HG03025 (cell line): ENCODE data around the gene GTPBP4.
"Not testable (repeated sequence)": the region's sequence is repeated elsewhere in the genome, so short reads cannot be mapped to it uniquely, and the experiment has no call there.

Source experiments
- ATAC-seq: cut with Tn5 transposase; IDR thresholded peaks from one replicate; pipeline ENCODE4 v1.9.1; 2021; ENCODE audit warnings: mild to moderate bottlenecking, moderate library complexity; ENCODE audit not compliant: unreplicated experiment, low FRiP score

The GTPBP4 gene

DNA sequence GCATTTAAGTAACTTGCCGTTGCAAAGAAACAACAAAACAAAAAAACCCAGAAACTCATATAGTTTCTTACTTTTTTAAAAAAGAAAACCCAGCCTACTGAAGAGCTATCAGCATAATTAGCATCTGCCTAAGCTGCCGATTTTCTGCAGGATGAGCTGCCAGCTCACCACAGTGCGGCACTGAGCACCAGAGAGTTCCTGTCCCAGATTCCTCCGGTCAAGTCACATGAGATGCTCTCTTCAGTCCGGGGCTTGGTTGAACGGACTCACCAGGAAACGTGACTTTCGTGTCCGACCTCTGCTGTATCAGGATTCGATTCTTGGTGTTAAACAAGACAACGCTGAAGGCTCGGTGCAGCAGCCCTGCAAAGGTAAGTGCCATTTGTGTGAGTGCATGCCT, 34.2 kb downstream of the GTPBP4 start:
- no peak for ATAC-seq

DNA sequence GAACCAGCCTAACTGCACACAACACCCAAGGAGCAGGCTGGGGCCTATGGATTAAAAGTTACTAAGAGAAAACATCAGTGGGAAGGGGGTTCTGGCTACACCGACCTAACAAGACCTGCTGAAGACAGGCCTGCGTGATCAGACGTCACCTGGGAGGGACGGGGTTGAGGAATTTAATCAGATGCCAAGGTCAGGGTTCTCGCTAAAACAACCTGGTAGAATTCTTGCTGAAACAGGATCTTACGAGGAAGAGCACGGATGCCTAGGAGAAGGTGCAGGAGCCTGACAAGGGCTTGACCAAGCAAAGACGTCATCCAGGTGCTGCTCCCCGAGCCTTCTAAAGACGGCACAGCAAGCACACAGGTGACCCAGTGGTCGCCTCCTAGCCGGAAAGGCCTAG, 35.9 kb downstream of the GTPBP4 start:
- no peak for ATAC-seq

DNA sequence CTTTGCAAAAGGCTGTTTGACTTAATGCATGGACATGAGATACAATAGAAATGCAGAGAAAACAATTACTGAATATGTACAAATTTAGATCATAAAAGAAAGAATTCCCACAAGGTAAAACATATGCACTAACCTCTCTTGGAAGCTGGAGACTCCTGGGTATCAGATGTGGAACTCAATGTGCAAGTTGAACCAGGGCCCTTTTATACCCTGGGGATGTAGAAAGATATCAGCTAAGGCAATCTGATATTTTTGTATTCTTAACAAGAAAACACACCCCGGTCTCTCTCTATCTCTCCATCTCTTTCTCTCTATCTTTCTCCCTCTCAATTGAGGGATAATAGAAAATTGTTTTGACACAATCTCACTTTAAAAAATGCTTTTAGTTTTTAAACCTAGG, 37.4 kb downstream of the GTPBP4 start, which contains the start of gene IDI2:
Gene IDI2, minus strand, starts transcription at position 177 of the 400 bp plus-strand sequence. CDS start 1,136 bp downstream, outside the sequence.
- no peak for ATAC-seq

DNA sequence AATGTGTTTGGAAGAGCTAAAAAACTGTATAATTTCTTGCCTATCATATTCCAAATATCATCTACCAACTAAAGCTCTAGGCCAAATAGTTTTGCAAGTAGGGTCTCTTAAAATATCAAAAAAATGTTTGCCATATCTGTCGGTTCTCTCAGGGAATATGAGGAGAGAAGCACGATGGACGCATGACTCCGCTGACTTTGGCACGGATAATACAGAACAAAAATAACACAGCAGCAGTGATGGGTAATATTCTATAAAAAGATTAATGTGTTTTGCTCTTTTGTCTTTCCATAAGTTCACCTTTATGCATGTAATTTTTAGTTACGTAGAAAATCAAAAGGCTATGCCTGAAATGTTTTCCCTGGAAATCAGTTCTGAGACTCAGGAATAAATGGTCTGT, 38.3 kb downstream of the GTPBP4 start:
- ATAC-seq: no peak

DNA sequence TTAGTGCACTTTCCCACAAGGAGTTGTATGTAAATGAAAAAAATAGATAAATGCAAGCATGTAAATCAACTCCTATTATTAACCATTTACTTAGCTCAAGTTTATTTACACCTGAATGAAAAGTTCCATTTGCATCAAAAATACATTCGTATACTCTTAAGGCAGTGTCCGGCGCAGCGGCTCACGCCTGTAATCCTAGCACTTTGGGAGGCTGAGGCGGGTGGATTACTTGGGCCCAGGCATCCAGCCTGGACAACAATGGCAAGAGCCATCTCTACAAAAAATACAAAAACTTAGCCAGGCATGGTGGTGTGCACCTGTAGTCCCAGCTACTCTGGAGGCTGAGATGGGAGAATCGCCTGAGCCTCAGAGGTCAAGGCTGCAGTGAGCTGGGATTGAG, 41.6 kb downstream of the GTPBP4 start:
- no peak for ATAC-seq

DNA sequence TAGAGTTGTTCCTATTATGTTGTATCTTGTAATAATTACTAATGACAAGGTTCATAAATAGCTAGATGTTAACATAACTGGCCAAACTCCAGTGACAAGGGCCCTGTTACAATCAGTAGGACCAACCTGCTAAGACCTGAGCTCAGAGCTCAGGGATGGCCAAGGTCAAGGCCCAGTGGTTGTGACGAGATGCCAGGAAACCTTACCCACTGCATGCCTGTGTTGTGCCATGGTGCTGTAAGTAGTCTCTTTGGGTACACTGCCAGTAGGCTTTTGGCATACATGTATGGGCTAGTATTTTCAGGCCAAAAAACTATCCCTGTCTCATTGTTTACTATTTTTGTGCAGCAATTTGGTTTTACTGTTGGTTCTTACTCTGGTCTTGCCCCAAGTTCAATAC, 45.4 kb downstream of the GTPBP4 start:
- no peak for ATAC-seq

DNA sequence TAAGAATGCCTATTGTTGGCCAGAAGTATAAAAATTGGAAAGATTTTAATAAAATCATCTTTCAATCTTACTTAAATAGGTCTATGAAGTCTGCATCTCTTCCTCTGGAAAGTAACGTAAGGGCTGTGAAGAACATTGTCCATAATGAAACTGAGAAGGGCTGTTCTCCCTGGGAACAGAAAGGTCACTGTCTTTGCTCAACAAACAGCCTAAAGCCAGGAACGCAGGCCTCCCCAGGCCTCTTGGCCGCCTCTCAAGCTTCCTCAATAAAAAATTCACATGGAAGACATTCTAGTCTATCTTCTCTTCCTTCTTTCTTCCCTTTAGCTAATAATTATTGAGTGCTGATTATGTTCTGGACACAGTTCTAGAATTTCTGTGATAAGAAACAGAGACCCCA, 46.5 kb downstream of the GTPBP4 start:
- no peak for ATAC-seq

DNA sequence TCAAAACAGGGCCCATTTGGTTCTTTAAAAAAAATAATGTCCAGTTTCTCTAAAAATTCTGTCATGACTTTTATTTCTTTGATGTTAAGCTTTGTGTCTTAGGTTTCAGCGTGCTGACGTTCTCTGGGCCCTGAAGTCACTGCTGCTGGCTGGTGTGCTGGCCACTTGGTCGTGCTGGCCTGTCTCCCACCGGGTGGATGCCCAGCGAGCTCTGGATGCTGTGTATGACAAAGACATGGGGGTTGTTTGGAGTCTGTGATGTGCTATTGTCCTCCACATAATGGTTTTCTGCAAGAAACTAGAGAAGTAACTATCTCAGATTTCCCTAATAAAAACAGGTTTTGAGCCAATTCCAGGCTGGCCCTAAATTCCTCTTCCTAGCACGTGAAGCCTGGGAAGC, 47.0 kb downstream of the GTPBP4 start:
- no peak for ATAC-seq

DNA sequence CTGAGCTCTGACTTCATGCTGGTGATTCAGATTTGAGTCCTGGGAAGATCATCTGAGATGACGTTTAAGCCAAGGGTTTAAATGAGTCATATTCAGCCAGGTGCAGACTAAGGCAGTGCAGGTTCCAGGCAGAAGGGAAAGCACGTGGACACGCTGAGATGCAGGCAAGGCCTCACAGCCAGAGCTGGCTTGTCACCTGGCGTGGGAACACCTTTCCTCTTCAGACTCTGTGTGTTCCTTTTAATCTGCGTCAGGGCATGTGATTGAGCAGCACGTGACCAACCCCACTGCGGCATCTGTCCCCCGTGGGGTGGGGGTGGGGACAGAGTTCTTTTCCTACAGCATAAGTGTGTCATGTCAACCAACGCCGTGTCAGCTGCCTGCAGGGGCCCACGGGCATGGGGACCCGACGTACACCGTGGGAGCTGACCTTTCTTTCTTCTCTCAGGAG, 48.1 kb downstream of the GTPBP4 start:
- peak; percentile 64 for ATAC-seq

DNA sequence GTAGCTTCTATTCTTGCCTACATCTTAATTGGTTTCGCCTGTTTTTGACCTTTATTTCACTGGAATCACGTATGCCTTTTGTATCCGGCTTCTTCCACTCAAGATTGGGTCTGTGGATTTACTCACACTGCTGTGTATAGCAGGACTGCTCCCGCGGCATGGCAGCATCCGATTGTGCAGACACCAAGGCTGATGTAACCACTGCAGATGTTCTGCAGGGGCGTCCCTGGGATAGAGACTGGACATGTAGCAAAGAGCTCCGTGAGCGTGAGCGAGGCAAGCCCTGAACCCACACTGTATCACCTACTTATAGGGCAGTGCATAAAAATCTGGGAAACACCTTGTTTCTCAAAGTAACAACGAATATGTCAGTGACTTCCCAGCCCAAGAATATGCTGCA, 48.9 kb downstream of the GTPBP4 start:
- ATAC-seq: no peak

DNA sequence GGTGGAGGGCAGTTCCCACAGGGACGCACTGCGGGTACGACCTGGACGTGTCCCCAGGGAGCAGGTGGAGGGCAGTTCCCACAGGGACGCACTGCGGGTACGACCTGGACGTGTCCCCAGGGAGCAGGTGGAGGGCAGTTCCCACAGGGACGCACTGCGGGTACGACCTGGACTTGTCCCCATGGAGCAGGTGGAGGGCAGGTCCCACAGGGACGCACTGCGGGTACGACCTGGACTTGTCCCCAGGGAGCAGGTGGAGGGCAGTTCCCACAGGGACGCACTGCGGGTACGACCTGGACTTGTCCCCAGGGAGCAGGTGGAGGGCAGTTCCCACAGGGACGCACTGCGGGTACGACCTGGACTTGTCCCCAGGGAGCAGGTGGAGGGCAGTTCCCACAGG, 50.5 kb downstream of the GTPBP4 start:
- not testable (repeated sequence) for ATAC-seq

DNA sequence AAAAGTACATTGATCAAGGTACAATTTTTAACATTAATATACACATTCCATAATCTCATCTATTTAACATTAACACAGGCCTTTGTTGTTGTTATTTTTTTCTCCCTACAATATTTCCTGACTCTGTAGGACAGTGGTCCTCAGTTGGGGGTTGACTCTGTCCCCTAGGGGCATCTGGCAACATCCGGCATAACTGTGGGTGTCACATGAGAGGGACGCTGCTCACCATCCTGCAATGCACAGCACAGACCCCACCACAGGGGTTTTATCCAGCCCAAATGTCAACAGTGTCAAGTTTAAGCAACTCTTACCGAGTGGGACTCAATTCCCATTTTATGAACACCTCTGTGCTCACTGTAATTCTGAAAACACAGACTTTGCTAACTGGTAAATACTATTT, 51.9 kb downstream of the GTPBP4 start:
- ATAC-seq: no peak

DNA sequence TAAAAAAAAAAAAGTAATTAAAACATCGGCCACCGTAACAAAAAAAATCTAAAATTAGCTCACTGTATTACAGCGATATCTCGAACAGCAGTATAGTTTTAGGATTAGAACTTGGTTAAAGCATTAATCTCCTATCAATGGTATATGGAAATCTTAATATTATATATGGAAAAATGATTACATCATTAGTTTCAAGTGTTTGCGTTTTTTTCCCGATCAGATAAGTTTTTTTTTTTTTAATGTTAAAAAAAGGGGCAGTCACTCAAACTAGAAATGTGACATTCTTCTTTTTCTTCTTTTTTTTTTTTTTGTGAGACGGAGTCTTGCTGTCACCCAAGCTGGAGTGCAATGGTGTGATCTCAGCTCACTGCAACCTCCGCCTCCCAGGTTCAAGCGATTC, 53.3 kb downstream of the GTPBP4 start:
- ATAC-seq: no peak

DNA sequence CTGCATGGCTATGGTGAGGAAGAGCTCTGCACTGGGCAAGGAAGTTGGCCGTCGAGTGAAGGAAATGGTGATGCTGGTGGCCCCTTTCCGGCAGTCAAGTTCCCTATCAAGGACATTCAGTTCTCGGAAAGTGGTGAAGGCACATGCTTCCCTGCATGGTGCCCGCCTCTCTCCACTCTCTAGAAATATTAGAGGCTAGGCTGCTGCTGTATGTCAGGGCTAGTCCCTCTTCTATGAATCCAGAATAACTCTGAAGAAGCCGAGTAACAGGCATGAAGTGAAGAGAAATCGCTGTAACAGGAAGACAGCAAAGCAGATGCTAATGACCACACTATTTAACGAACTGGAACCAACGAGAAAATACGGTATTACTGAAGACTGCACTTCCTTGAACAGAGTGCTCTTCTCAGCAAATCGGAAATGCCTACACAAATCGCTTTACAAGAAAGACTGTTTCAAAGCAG, 55.3 kb downstream of the GTPBP4 start:
- peak; percentile 43 for ATAC-seq

DNA sequence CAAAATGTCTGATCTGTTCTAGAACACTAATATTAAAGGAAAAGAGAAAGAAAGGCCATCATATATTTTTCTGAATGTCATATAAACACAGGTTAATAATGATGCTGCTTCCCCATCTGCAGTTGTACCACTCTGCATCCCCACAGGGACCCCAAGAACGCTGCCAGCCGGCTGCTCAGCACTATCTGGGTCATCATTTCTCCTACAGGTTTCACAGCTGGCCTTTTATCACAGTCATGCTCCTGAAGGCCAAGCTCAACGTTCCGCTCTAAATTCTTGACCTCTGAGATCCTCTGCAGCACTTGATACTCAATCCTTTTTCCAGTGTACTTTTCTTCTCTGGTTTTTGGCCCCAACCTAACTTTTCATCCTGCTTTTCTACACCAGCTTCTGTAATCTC, 55.9 kb downstream of the GTPBP4 start:
- ATAC-seq: no peak

DNA sequence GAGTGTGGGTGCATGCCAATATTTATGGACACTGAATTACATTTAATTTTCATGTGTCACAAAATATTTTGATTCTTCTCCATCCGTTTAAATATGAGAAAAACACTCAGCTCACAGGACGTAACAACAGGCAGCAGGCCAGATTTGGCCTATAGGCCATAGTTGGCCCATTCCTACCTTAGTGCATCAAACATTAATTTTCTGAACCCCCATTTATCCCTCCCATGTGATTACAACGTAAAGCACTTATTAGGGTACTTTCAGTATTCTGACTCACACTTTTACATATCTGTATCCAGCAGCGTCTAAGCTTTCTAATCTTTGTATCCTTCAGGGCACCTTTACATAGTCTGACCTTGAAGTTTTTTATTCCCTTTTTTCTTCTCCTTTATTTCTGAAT, 56.7 kb downstream of the GTPBP4 start:
- ATAC-seq: no peak

DNA sequence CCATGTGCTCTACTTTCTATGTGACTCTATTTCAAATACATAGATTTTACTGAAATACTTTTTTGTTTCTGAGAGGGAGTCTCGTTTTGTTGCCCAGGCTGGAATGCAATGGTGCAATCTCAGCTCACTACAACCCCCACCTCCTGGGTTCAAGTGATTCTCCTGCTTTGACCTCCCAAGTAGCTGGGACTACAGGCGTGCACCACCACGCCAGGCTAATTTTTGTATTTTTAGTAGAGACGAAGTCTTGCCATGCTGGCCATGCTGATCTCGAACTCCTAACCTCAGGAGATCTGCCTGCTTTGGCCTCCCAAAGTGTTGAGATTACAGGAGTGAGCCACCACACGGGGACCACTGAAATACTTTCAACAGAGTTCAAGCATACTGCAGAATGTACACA, 57.2 kb downstream of the GTPBP4 start:
- no peak for ATAC-seq

DNA sequence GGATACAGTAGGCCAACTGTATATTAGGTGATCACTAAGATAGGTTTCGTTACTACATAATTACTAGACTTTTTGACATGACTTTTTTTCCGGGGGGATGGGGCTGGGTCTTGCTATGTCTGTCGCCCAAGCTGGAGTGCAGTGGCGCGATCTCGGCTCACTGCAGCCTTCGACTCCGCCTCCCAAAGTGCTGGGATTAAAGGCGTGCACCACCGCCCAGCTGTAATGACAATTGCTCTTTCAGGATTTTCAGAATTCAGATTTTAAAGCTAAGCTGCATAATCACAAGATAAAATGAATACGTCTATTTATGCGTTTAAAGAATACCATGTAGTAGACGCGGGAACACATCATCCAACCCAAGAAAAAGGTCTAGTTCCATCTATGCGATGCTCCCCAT, 59.7 kb downstream of the GTPBP4 start:
- no peak for ATAC-seq

DNA sequence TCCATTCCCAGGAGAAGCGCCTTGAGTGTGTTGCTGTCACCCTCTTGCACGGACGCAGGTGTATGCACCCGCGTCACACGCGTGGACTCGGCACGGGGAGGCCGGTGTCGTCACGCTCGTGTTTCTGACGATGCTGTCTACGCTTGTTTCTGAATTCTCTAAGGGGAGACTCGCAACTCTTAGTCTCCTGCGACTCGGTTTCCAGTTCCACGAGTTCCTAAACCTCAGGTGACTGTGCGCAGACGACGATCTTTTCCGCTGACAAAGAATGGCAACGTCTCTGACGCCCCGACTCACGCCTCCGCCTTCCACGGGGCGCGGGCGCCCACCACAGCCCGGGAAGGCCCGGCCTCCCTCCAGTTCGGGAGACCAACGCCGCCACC, 60.1 kb downstream of the GTPBP4 start:
- peak; percentile 22 for ATAC-seq

DNA sequence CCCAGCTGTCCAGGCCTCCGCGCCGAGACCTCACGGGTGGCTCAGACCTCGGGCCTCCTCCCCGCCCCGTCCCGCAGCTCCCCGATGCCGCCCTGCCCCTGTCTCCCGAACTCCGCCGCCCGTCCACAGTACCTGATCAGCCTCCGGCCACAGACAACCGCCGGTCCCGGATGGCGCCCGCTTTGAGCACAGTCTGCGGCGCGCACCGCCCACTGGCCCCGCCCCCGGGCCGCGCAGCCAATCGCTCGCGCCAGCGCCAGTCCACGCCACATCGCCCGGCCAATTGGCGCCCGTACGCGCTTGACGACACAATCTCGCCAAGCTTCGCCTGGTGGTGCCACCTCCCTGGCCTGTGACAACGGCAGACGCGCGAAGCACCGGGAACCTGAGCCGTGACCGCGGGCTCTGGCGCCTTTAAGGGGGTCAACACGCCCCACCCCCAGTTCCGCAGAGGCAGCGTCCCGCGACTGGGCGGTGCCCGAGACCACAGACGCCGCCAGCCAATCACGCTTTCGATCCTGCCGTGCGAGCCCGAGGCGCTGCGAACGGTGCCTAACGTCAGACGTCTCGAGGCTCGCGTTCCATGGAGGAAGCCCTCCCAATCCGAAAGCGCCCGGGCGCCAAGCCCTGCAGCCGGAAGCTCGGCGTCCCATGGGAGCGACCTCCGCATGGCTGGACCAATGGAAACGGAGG, 60.6 kb downstream of the GTPBP4 start, which contains the start of gene IDI1:
Gene IDI1, minus strand, starts transcription at position 388 of the 693 bp plus-strand sequence. Its CDS starts 116 bp downstream, at position 272.
- ATAC-seq: peak; percentile 79

DNA sequence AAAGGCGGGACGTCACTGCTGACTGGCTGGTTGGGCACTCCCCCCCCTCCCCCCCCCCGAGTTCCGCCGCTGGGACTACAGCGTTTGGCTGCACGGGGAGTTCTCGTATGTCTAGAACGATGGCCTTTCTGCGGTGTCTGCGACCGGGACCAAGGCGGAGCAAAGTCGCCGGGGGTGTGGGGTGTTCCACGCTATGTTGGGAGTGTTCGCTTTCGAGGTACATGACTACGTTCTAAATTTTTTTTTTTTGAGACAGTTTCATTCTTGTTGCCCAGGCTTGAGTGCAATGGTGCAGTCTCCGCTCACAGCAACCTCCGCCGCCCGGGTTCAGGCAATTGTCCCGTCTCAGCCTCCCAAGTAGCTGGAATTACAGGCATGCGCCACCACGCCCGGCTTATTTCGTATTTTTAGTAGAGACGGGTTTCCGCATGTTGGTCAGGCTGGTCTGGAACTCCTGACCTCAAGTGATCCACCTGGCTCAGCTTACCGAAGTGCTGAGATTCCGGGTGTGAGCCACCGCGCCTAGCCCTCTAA, 61.3 kb downstream of the GTPBP4 start:
- no peak for ATAC-seq

DNA sequence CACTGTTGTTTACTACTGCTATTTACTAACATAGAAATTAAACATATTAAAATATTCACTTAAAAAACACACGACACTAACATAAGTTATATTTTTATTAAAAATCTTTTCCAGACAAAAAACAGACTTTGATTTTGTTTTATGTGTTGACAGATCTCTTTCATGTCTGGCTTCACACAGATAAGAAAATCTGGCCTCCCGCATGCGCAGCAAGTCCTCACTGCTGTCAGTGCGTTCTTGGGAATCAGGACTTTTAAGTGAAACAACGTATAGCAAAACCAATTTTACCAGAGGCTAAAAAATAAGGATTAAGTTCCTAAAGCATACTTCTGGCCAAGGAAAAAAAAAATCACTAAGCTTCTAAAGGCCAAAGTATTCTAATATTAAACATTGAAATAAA, 61.9 kb downstream of the GTPBP4 start:
- ATAC-seq: no peak
